ENCODE results near the gene FADS3.

The FADS3 gene

GRCh38 chr11:61846362-61847020, 44.9 kb downstream of the FADS3 start:
- H3K9ac ChIP-seq (ENCODE audit: low read length): no peak overlapping the region
- H3K27ac ChIP-seq (ENCODE audit: low read depth, low read length): no peak overlapping the region
- H3K4me1 ChIP-seq (ENCODE audit: insufficient read depth, low read length): no peaks in the 10 kb centered on the region
- H3K9me3 ChIP-seq (ENCODE audit: low read length): no peaks in the 10 kb centered on the region
- H3K4me3 ChIP-seq (ENCODE audit: low read depth in 1 of 2, low read length in 2 of 2): no peak overlapping the region
- no peaks in the 10 kb centered on the region for H3K27me3 ChIP-seq (ENCODE audit: control insufficient read depth in 1 of 2, insufficient read depth in 2 of 2, low read length in 2 of 2)
- H3K36me3 ChIP-seq (ENCODE audit: insufficient read depth, low read length): no peaks in the 10 kb centered on the region

GRCh38 chr11:61844909-61845565, 46.3 kb downstream of the FADS3 start:
- no peak overlapping the region for H3K27ac ChIP-seq (ENCODE audit: low read depth, low read length)
- no peaks in the 10 kb centered on the region for H3K9me3 ChIP-seq (ENCODE audit: low read length)
- H3K36me3 ChIP-seq (ENCODE audit: insufficient read depth, low read length): peaks cover 6% of the 10 kb centered on the region
- no peaks in the 10 kb centered on the region for H3K27me3 ChIP-seq (ENCODE audit: control insufficient read depth in 1 of 2, insufficient read depth in 2 of 2, low read length in 2 of 2)
- no peak overlapping the region for H3K9ac ChIP-seq (ENCODE audit: low read length)
- H3K4me1 ChIP-seq (ENCODE audit: insufficient read depth, low read length): no peaks in the 10 kb centered on the region
- no peak overlapping the region for H3K4me3 ChIP-seq (ENCODE audit: low read depth in 1 of 2, low read length in 2 of 2)

DNA sequence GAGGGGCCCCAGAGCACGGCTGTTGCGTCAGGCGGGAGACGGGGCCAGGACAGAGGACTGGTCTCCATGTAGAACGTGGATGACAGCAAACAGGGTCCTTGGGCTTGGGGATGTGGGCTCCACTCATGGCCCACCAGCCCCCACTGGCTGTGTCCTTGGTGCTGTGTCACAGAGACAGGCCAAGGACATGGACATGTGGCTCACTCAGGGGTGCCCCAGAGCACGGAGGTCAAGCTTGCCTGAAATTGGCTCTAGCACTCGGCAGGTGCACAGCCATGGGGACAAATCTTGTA, 48.9 kb downstream of the FADS3 start:
- Histone ChIP-seq H3K27me3 (ENCODE audit: control insufficient read depth in 1 of 2, insufficient read depth in 2 of 2, low read length in 2 of 2) (no peaks in the 10 kb centered on the region), H3K36me3 (ENCODE audit: insufficient read depth, low read length) (peaks cover 6% of the 10 kb centered on the region), H3K27ac (ENCODE audit: low read depth, low read length) (no peak overlapping the region), H3K9me3 (ENCODE audit: low read length) (no peaks in the 10 kb centered on the region), H3K4me3 (ENCODE audit: low read depth in 1 of 2, low read length in 2 of 2) (no peak overlapping the region), H3K9ac (ENCODE audit: low read length) (no peak overlapping the region), H3K4me1 (ENCODE audit: insufficient read depth, low read length) (no peaks in the 10 kb centered on the region)

DNA sequence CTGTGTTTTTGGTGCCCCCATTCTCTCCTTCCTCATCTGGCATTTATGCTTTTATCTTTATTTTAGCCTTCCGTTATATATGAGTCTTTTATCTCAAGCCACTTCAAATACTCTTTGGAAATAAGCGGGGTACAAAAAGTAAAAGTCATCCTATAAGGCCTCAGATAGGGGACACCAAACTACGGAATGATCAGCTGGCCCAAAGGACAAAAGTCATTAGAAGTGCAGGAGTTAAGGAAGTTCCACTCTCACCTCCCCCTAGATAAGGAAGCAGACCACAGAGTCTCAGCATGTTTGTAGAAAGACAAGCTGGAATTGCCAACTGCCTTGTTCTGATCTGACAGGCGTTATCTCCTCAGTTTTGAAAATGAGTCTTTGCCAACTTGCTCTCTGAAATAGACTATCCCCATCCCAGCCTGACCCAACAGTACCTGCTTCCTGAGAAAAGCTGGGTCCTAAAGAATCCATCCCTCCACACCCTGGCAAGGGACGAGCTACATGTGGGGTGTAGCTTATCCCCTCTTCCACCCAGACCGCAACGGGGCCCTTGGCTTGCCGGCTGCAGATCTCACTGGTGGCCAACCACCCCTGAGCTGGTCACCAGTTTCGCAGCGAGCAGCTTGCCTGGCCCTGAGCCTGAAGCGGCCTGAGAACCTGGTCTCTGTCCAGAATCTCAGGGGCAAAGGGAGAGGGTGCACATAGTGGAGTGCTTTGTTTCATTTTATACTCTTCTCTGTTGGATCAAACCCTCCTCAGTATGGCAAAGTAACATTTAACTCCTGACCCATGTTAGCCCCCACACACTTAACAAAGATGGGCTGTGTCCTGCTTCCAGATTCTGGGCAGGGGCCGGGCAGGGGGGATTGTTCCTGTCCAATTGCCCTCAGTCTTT, 49.5 kb downstream of the FADS3 start:
- no peak overlapping the region for H3K27ac ChIP-seq (ENCODE audit: low read depth, low read length)
- no peak overlapping the region for H3K4me3 ChIP-seq (ENCODE audit: low read depth in 1 of 2, low read length in 2 of 2)
- H3K9ac ChIP-seq (ENCODE audit: low read length): no peak overlapping the region
- H3K4me1 ChIP-seq (ENCODE audit: insufficient read depth, low read length): no peaks in the 10 kb centered on the region
- peaks cover 6% of the 10 kb centered on the region for H3K36me3 ChIP-seq (ENCODE audit: insufficient read depth, low read length)
- H3K9me3 ChIP-seq (ENCODE audit: low read length): no peaks in the 10 kb centered on the region
- H3K27me3 ChIP-seq (ENCODE audit: control insufficient read depth in 1 of 2, insufficient read depth in 2 of 2, low read length in 2 of 2): no peaks in the 10 kb centered on the region

DNA sequence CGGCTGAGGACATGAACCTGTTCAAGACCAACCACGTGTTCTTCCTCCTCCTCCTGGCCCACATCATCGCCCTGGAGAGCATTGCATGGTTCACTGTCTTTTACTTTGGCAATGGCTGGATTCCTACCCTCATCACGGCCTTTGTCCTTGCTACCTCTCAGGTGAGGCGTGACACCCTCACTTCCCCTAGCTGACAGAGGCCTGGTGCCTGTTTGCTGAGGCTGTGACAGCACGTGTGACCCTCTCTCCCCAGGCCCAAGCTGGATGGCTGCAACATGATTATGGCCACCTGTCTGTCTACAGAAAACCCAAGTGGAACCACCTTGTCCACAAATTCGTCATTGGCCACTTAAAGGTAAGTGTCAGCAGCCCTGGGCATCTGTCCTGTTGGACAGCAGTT, 51.0 kb downstream of the FADS3 start:
- Histone ChIP-seq H3K27me3 (ENCODE audit: control insufficient read depth in 1 of 2, insufficient read depth in 2 of 2, low read length in 2 of 2) (no peaks in the 10 kb centered on the region), H3K27ac (ENCODE audit: low read depth, low read length) (no peak overlapping the region), H3K4me3 (ENCODE audit: low read depth in 1 of 2, low read length in 2 of 2) (no peak overlapping the region), H3K9ac (ENCODE audit: low read length) (no peak overlapping the region), H3K9me3 (ENCODE audit: low read length) (no peaks in the 10 kb centered on the region), H3K36me3 (ENCODE audit: insufficient read depth, low read length) (peaks cover 6% of the 10 kb centered on the region), H3K4me1 (ENCODE audit: insufficient read depth, low read length) (no peaks in the 10 kb centered on the region)

DNA sequence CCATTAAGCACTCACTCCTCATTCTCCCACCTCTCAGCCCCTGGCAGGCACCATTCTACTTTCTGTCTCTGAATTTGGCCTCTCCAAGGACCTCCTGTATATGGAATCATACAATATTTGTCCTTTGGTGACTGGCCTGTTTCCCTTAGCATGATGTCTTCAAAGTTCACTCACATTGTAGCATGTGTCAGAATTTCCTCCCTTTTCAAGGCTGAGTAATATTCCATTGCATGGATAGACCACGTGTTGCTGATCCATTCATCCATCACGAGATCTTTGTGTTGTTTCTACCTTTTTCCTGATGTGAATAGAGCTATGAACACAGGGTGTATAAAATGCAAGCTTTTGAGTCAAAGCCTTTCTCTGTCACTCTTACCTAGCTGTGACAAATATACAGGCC, 51.6 kb downstream of the FADS3 start:
- Histone ChIP-seq H3K27me3 (ENCODE audit: control insufficient read depth in 1 of 2, insufficient read depth in 2 of 2, low read length in 2 of 2) (no peaks in the 10 kb centered on the region), H3K36me3 (ENCODE audit: insufficient read depth, low read length) (peaks cover 6% of the 10 kb centered on the region), H3K4me3 (ENCODE audit: low read depth in 1 of 2, low read length in 2 of 2) (no peak overlapping the region), H3K27ac (ENCODE audit: low read depth, low read length) (no peak overlapping the region), H3K4me1 (ENCODE audit: insufficient read depth, low read length) (peaks cover 4% of the 10 kb centered on the region), H3K9ac (ENCODE audit: low read length) (no peak overlapping the region), H3K9me3 (ENCODE audit: low read length) (no peaks in the 10 kb centered on the region)

GRCh38 chr11:61838921-61839320, 52.4 kb downstream of the FADS3 start:
- Histone ChIP-seq H3K9ac (ENCODE audit: low read length) (no peak overlapping the region), H3K9me3 (ENCODE audit: low read length) (no peaks in the 10 kb centered on the region), H3K4me3 (ENCODE audit: low read depth in 1 of 2, low read length in 2 of 2) (no peak overlapping the region), H3K27ac (ENCODE audit: low read depth, low read length) (no peak overlapping the region), H3K4me1 (ENCODE audit: insufficient read depth, low read length) (peaks cover 10% of the 10 kb centered on the region), H3K27me3 (ENCODE audit: control insufficient read depth in 1 of 2, insufficient read depth in 2 of 2, low read length in 2 of 2) (no peaks in the 10 kb centered on the region), H3K36me3 (ENCODE audit: insufficient read depth, low read length) (peaks cover 6% of the 10 kb centered on the region)

GRCh38 chr11:61838501-61838900, 52.8 kb downstream of the FADS3 start:
- Histone ChIP-seq H3K27ac (ENCODE audit: low read depth, low read length) (no peak overlapping the region), H3K4me3 (ENCODE audit: low read depth in 1 of 2, low read length in 2 of 2) (no peak overlapping the region), H3K27me3 (ENCODE audit: control insufficient read depth in 1 of 2, insufficient read depth in 2 of 2, low read length in 2 of 2) (no peaks in the 10 kb centered on the region), H3K9me3 (ENCODE audit: low read length) (no peaks in the 10 kb centered on the region), H3K9ac (ENCODE audit: low read length) (no peak overlapping the region), H3K4me1 (ENCODE audit: insufficient read depth, low read length) (peaks cover 10% of the 10 kb centered on the region), H3K36me3 (ENCODE audit: insufficient read depth, low read length) (peaks cover 6% of the 10 kb centered on the region)

DNA sequence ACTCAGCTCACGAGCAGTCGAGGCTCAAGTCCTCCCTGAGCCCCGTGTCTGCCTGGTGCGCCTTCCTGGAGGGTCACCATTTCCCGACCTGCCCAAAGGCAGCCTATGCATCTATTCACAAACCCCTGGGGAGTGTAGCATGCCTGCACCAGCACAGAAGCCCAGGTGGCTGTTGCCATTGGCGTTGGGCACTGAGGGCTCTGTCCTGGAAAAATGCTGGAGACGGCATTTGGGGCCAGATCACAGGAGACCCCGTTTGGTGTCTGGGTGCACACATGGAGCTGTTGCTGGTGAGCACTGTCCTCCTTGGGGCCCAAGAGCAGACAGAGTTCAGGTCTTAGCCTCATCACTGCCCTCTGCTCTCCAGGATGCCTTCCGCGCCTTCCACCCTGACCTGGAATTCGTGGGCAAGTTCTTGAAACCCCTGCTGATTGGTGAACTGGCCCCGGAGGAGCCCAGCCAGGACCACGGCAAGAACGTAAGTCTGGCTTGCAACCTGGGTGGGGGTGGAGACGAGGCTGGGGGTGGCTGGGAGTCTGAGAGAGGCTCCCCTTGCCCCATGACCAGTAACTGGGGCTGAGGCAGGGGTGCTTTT, 53.8 kb downstream of the FADS3 start:
- Histone ChIP-seq H3K4me3 (ENCODE audit: low read depth in 1 of 2, low read length in 2 of 2) (no peak overlapping the region), H3K4me1 (ENCODE audit: insufficient read depth, low read length) (peaks cover 10% of the 10 kb centered on the region), H3K9me3 (ENCODE audit: low read length) (no peaks in the 10 kb centered on the region), H3K27me3 (ENCODE audit: control insufficient read depth in 1 of 2, insufficient read depth in 2 of 2, low read length in 2 of 2) (no peaks in the 10 kb centered on the region), H3K27ac (ENCODE audit: low read depth, low read length) (no peak overlapping the region), H3K36me3 (ENCODE audit: insufficient read depth, low read length) (peaks cover 6% of the 10 kb centered on the region), H3K9ac (ENCODE audit: low read length) (no peak overlapping the region)

DNA sequence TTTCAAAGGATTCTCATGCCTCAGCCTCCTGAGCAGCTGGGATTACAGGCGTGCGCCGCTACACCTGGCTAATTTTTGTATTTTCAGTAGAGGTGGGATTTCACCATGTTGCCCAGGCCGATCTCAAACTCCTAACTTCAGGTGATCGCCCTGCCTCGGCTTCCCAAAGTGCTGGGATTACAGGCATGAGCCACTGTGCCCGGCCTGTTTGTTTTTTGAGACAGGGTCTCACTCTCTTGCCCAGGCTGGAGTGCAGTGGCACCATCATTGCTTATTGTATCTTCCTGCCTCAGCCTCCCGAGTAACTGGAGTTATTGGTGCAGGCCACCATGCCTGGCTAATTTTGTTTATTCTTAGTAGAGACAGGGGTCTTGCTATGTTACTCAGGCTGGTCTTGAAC, 55.2 kb downstream of the FADS3 start:
- H3K4me1 ChIP-seq (ENCODE audit: insufficient read depth, low read length): peaks cover 12% of the 10 kb centered on the region
- H3K9ac ChIP-seq (ENCODE audit: low read length): no peak overlapping the region
- no peaks in the 10 kb centered on the region for H3K9me3 ChIP-seq (ENCODE audit: low read length)
- peaks cover 6% of the 10 kb centered on the region for H3K36me3 ChIP-seq (ENCODE audit: insufficient read depth, low read length)
- no peak overlapping the region for H3K4me3 ChIP-seq (ENCODE audit: low read depth in 1 of 2, low read length in 2 of 2)
- no peak overlapping the region for H3K27ac ChIP-seq (ENCODE audit: low read depth, low read length)
- no peaks in the 10 kb centered on the region for H3K27me3 ChIP-seq (ENCODE audit: control insufficient read depth in 1 of 2, insufficient read depth in 2 of 2, low read length in 2 of 2)

DNA sequence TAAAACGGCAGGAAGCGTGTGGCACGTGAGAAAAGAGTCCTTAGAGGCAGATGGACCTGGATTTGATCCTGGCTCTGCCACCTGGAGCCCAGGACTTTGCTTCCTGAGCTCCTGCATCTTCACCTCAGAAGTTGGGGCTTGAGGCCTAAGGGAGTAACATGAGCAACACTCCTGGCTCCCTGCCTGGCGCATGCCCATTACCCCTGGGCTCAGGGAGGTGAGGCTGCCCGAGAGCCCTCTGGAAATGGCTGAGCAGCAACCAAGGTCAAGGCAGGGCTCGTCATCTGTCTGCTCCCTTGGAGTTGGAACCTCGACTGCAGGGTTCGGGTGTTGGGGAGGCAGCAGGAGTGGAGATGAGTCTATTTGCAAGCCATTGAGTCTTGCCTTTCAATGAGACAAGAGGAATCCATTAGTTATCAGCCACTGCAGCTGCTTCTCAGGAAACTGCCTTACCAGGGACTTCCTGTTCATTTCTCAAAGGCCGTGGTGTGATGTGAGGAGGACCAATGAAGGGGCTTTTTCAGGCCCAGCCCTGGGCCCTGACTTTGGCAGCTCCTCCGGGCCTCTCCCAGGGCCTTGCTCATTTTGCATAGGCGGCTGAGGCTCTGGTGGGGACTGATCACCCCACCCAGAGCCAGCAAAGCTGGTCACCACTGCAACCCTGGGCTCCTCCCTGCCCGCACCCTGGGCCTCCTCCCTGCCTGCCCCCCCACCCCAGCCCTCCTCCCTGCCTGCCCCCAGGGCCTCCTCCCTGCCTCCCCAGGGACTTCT, 56.9 kb downstream of the FADS3 start:
- H3K9ac ChIP-seq (ENCODE audit: low read length): no peak overlapping the region
- H3K4me1 ChIP-seq (ENCODE audit: insufficient read depth, low read length): peaks cover 29% of the 10 kb centered on the region
- no peak overlapping the region for H3K4me3 ChIP-seq (ENCODE audit: low read depth in 1 of 2, low read length in 2 of 2)
- no peaks in the 10 kb centered on the region for H3K36me3 ChIP-seq (ENCODE audit: insufficient read depth, low read length)
- no peak overlapping the region for H3K27ac ChIP-seq (ENCODE audit: low read depth, low read length)
- no peaks in the 10 kb centered on the region for H3K9me3 ChIP-seq (ENCODE audit: low read length)
- no peaks in the 10 kb centered on the region for H3K27me3 ChIP-seq (ENCODE audit: control insufficient read depth in 1 of 2, insufficient read depth in 2 of 2, low read length in 2 of 2)
